ENCODE data around the gene CIAO3. TPM values are rescaled to one million over a fixed set of nuclear protein-coding genes. Genes with fewer than 3 reads are reported as not detected.
"Not testable (repeated sequence)": the region's sequence is repeated elsewhere in the genome, so short reads cannot be mapped to it uniquely, and the experiment has no call there.

The CIAO3 gene
- total RNA-seq, 2 donors from 2014 or later: 23.3 to 25.5 TPM

GRCh38 chr16:743794-744500 is 3.1 kb upstream of the CIAO3 start:
- no peak for DNase-seq (ENCODE audit: low spot score)
- H3K4me3 ChIP-seq: no peak overlapping the region
- H3K4me1 ChIP-seq: peaks cover 0 to 13% of the 10 kb centered on the region in 2 donors
- TF ChIP-seq CTCF (IDR thresholded peaks at IDR 0.05): no peak
- no peaks in the 10 kb centered on the region for H3K36me3 ChIP-seq
- no peak overlapping the region for H3K27ac ChIP-seq
- no peaks in the 10 kb centered on the region for H3K27me3 ChIP-seq
- no peaks in the 10 kb centered on the region for H3K9me3 ChIP-seq

- H3K4me1 ChIP-seq: peaks cover 0 to 13% of the 10 kb centered on the region in 2 donors
- not testable (repeated sequence) for H3K4me3 ChIP-seq; H3K27me3 ChIP-seq; H3K36me3 ChIP-seq; H3K27ac ChIP-seq; DNase-seq (ENCODE audit: low spot score); H3K9me3 ChIP-seq
Observed at GRCh38 chr16:742894-743293, 2.1 kb upstream of the CIAO3 start.

GRCh38 chr16:741986-742629 is 1.3 kb upstream of the CIAO3 start:
- H3K27me3 ChIP-seq: no peaks in the 10 kb centered on the region
- H3K36me3 ChIP-seq: peaks cover 4% of the 10 kb centered on the region
- H3K4me3 ChIP-seq: no peak overlapping the region
- no peak for TF ChIP-seq CTCF (IDR thresholded peaks at IDR 0.05)
- no peak overlapping the region for H3K27ac ChIP-seq
- no peaks in the 10 kb centered on the region for H3K9me3 ChIP-seq
- DNase-seq (ENCODE audit: low spot score): no peak
- H3K4me1 ChIP-seq: peaks cover 0 to 13% of the 10 kb centered on the region in 2 donors

GRCh38 chr16:740459-740763 is 386 bp downstream of the CIAO3 start:
- Histone ChIP-seq H3K4me1 (peaks cover 0 to 13% of the 10 kb centered on the region in 2 donors), H3K4me3 (peak overlapping the region; percentile 61 to 83), H3K27ac (peak overlapping the region; percentile 55 to 78), H3K36me3 (peaks cover 19% of the 10 kb centered on the region), H3K9me3 (no peaks in the 10 kb centered on the region), H3K27me3 (no peaks in the 10 kb centered on the region)
- no peak for DNase-seq (ENCODE audit: low spot score)
- no peak for TF ChIP-seq CTCF (IDR thresholded peaks at IDR 0.05)

GRCh38 chr16:739560-740458 is 988 bp downstream of the CIAO3 start:
- peak overlapping the region in 1 of 2 donors; percentile 78 for H3K27ac ChIP-seq
- H3K36me3 ChIP-seq: peaks cover 25% of the 10 kb centered on the region
- no peak for TF ChIP-seq CTCF (IDR thresholded peaks at IDR 0.05)
- peaks cover 0 to 13% of the 10 kb centered on the region in 2 donors for H3K4me1 ChIP-seq
- DNase-seq (ENCODE audit: low spot score): no peak
- no peaks in the 10 kb centered on the region for H3K27me3 ChIP-seq
- H3K9me3 ChIP-seq: no peaks in the 10 kb centered on the region
- H3K4me3 ChIP-seq: peak overlapping the region; percentile 61 to 83

GRCh38 chr16:736936-737481 is 3.8 kb downstream of the CIAO3 start:
- no peak for DNase-seq (ENCODE audit: low spot score)
- no peak for TF ChIP-seq CTCF (IDR thresholded peaks at IDR 0.05)

More at GRCh38 chr16:736936-737481, 3.8 kb downstream of the CIAO3 start:
- Histone ChIP-seq H3K9me3 (no peaks in the 10 kb centered on the region), H3K27ac (no peak overlapping the region), H3K36me3 (peaks cover 47% of the 10 kb centered on the region), H3K4me1 (peaks cover 0 to 13% of the 10 kb centered on the region in 2 donors), H3K27me3 (no peaks in the 10 kb centered on the region), H3K4me3 (no peak overlapping the region)
